K562 (cell line): ENCODE measurements around the gene SLC39A7. TPM values are rescaled to one million over a fixed set of nuclear protein-coding genes. Genes with fewer than 3 reads are reported as not detected.

Experiments used
- CBX5 ChIP-seq: IDR thresholded peaks from 2 replicates; pipeline ENCODE4 v1.6.1; 2014; ENCODE audit warnings: low read depth, borderline replicate concordance
- CEBPZ ChIP-seq: fragments of 150-350 bp; IDR thresholded peaks from 2 replicates; pipeline ENCODE4 v1.6.1; 2014; ENCODE audit warnings: low read depth, mild to moderate bottlenecking, low read length, borderline replicate concordance
- ELF4 ChIP-seq: fragments of 450-650 bp; formaldehyde crosslinking; IDR thresholded peaks from 2 replicates; pipeline ENCODE4 v1.4.0; 2022; ENCODE audit warnings: missing genetic modification characterization
- HBP1 ChIP-seq: fragments of 450-650 bp; formaldehyde crosslinking; IDR thresholded peaks from 2 replicates; pipeline ENCODE4 v1.4.0; 2022; ENCODE audit warnings: missing genetic modification characterization
- MAZ ChIP-seq, 2 experiments: fragments of 450-650 bp in 1 of 2; sonication (generic) in 1 of 2; formaldehyde crosslinking; IDR thresholded peaks in 1 of 2; conservative IDR thresholded peaks in 1 of 2; 2 replicates each; pipeline versions ENCODE4 v1.4.0 to v1.5.0; 2020; ENCODE audit warnings: mild to moderate bottlenecking in 1 of 2, missing genetic modification reagents in 1 of 2
- MTA3 ChIP-seq: fragments of 450-650 bp; formaldehyde crosslinking; IDR thresholded peaks from 2 replicates; pipeline ENCODE4 v1.6.1; 2017; ENCODE audit warnings: mild to moderate bottlenecking, borderline replicate concordance
- NFIX ChIP-seq: fragments of 250-450 bp; sonication (Bioruptor Pico); IDR thresholded peaks from 2 replicates; pipeline ENCODE4 v1.4.0; 2020; ENCODE audit warnings: low read depth, mild to moderate bottlenecking, moderate library complexity
- POLR2G ChIP-seq: fragments of 200-400 bp; formaldehyde crosslinking; IDR thresholded peaks from 2 replicates; pipeline ENCODE4 v1.6.1; 2017; ENCODE audit warnings: low read depth, mild to moderate bottlenecking, antibody characterized with exemption, low read length, moderate library complexity
- SOX6 ChIP-seq: fragments of 450-650 bp; IDR thresholded peaks from 2 replicates; pipeline ENCODE4 v1.6.1; 2014; ENCODE audit warnings: mild to moderate bottlenecking
- SP2 ChIP-seq: IDR thresholded peaks from 2 replicates; pipeline ENCODE4 v1.6.1; 2011; ENCODE audit warnings: mild to moderate bottlenecking, low read depth, low read length, moderate library complexity; ENCODE audit not compliant: poor library complexity, severe bottlenecking; ENCODE audit errors: extremely low read depth
- SREBF2 ChIP-seq: sonication (generic); formaldehyde crosslinking; IDR thresholded peaks from 2 replicates; pipeline ENCODE4 v1.4.0; 2020; ENCODE audit warnings: mild to moderate bottlenecking, missing genetic modification reagents
- STAT6 ChIP-seq: sonication (generic); formaldehyde crosslinking; IDR thresholded peaks from 2 replicates; pipeline ENCODE4 v1.8.1; 2023; ENCODE audit warnings: mild to moderate bottlenecking, missing genetic modification reagents
- TRIM25 ChIP-seq: fragments of 450-650 bp; IDR thresholded peaks from 2 replicates; pipeline ENCODE4 v1.7.0; 2016; ENCODE audit warnings: borderline replicate concordance
- ZBTB12 ChIP-seq: fragments of 250-450 bp; sonication (Bioruptor Pico); IDR thresholded peaks from 2 replicates; pipeline ENCODE4 v1.4.0; 2020
- ZNF175 ChIP-seq: fragments of 200-800 bp; sonication (Bioruptor generic); IDR thresholded peaks from 2 replicates; pipeline ENCODE4 v1.6.1; 2016; ENCODE audit warnings: low read depth, mild to moderate bottlenecking, missing genetic modification characterization, missing compliant biosample characterization
- polyA plus RNA-seq, 8 experiments: library from polyadenylated mRNA; depleted of rRNA in 4 of 8; stranded (reverse) in 5 of 8; unstranded in 3 of 8; fragments of >200 nt; fragmentation: Nextera tagmentation in 2 of 8; fragmentation: Illumina TruSeq in 1 of 8; extraction: Ambion mirVana in 2 of 8; extraction: Trizol in 1 of 8; gene quantifications; 2 replicates each; pipeline versions ENCODE4 v1.2.1 to v1.2.3, GENCODE V29; 2011 to 2014; ENCODE audit warnings: inconsistent platforms in 1 of 8, missing spikeins in 1 of 8
- total RNA-seq, 7 experiments: library from RNA; depleted of rRNA in 6 of 7; stranded (reverse); fragments of >200 nt in 6 of 7; fragmentation: Illumina TruSeq in 2 of 7; extraction: Trizol in 2 of 7; gene quantifications; 2 replicates each; pipeline versions ENCODE4 v1.2.1 to v1.2.3, GENCODE V29; 2011 to 2021; ENCODE audit warnings: low replicate concordance in 1 of 7

Gene SLC39A7
- total and polyA plus RNA-seq, 9 of the 15 experiments (the other 6 are each of a cell fraction or from before 2014, with no cell fraction given): 21.7 to 169 (median 121) TPM

- TF ChIP-seq NFIX (0 out of 2 replicates have a peak, but pooled peaks have one; percentile 5), POLR2G (peak; percentile 92), STAT6 (CRISPR knock-in tag) (0 out of 2 replicates have a peak, but pooled peaks have one; percentile 91), MAZ (CRISPR knock-in tag; conservative IDR thresholded peaks at IDR 0.05 in 1 of 2, IDR thresholded peaks at IDR 0.05 in 1 of 2) (peak in 1 of 2 experiments; percentile 8; a peak in 1 of 4 replicates), CEBPZ (peak; percentile 11; the same call in 1 of the 2 replicates), HBP1 (CRISPR knock-in tag) (0 out of 2 replicates have a peak, but pooled peaks have one; percentile 22), CBX5 (no peak), ZBTB12 (CRISPR knock-in tag) (no peak), MTA3 (peak; percentile 60), SREBF2 (no peak), ELF4 (peak; percentile 41; the same call in 1 of the 2 replicates), SP2 (peak; percentile 47), SOX6 (peak; percentile 31; the same call in 1 of the 2 replicates), ZNF175 (CRISPR knock-in tag) (no peak), TRIM25 (0 out of 2 replicates have a peak, but pooled peaks have one; percentile 66)
These were observed 48.5 kb downstream of the SLC39A7 start (continued) for GRCh38 chr6:33248932-33249731.
